ENCODE measurements around the gene CCSER1.
"Not testable (repeated sequence)": the region's sequence is repeated elsewhere in the genome, so short reads cannot be mapped to it uniquely, and the experiment has no call there.

The CCSER1 gene

GRCh38 chr4:90838859-90839258 lies 711.7 kb downstream of the CCSER1 start:
- not testable (repeated sequence) for H3K9me3 Mint-ChIP-seq; ATAC-seq (ENCODE audit: low read depth); H3K27ac Mint-ChIP-seq; H3K4me3 Mint-ChIP-seq; H3K27me3 Mint-ChIP-seq; DNase-seq (ENCODE audit: low spot score in 2 of 2); H3K4me1 Mint-ChIP-seq; H3K36me3 Mint-ChIP-seq

- Mint-ChIP-seq H3K4me1 (no peaks in the 10 kb centered on the region), H3K36me3 (peaks cover 4% of the 10 kb centered on the region), H3K4me3 (no peak overlapping the region), H3K27ac (no peak overlapping the region), H3K27me3 (no peaks in the 10 kb centered on the region), H3K9me3 (no peaks in the 10 kb centered on the region)
- DNase-seq (ENCODE audit: low spot score in 2 of 2) (no peak), ATAC-seq (ENCODE audit: low read depth) (no peak)
Observed at GRCh38 chr4:90840291-90840690, 713.1 kb downstream of the CCSER1 start.

DNA sequence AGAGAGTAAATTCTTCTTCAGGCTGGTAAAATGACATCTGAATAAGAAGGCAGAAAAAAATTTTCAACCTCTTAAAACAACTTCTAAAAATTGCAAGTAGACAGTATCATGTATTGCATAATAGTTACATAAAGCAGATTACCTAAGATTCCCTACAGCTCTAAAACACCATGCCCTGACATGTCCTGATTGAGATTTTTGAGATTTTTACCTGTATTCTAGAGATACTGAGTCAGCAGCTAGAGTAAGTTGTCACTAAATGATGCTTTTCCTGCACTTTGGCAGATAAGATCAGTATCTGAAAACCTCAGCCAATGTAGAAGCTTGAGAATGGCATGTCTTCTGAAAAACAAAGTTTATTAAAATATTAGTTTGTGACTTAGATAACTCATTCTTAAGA lies 713.6 kb downstream of the CCSER1 start:
- H3K27ac Mint-ChIP-seq: no peak overlapping the region
- no peak overlapping the region for H3K4me3 Mint-ChIP-seq
- ATAC-seq (ENCODE audit: low read depth) (no peak), DNase-seq (ENCODE audit: low spot score in 2 of 2) (no peak)
- H3K4me1 Mint-ChIP-seq: no peaks in the 10 kb centered on the region
- no peaks in the 10 kb centered on the region for H3K9me3 Mint-ChIP-seq
- H3K36me3 Mint-ChIP-seq: peaks cover 4% of the 10 kb centered on the region
- H3K27me3 Mint-ChIP-seq: no peaks in the 10 kb centered on the region

- Mint-ChIP-seq H3K36me3 (peaks cover 4% of the 10 kb centered on the region), H3K27me3 (no peaks in the 10 kb centered on the region), H3K4me3 (no peak overlapping the region), H3K27ac (no peak overlapping the region), H3K4me1 (no peaks in the 10 kb centered on the region), H3K9me3 (no peaks in the 10 kb centered on the region)
- DNase-seq (ENCODE audit: low spot score in 2 of 2) (no peak), ATAC-seq (ENCODE audit: low read depth) (no peak)
Observed at GRCh38 chr4:90841676-90842075, 714.5 kb downstream of the CCSER1 start.

- no peak for ATAC-seq (ENCODE audit: low read depth)
- Mint-ChIP-seq H3K27ac (no peak overlapping the region), H3K9me3 (no peaks in the 10 kb centered on the region), H3K27me3 (no peaks in the 10 kb centered on the region), H3K4me1 (no peaks in the 10 kb centered on the region), H3K4me3 (no peak overlapping the region), H3K36me3 (peaks cover 4% of the 10 kb centered on the region)
- no peak for DNase-seq (ENCODE audit: low spot score in 2 of 2)
Observed at GRCh38 chr4:90842960-90843359, 715.8 kb downstream of the CCSER1 start.

DNA sequence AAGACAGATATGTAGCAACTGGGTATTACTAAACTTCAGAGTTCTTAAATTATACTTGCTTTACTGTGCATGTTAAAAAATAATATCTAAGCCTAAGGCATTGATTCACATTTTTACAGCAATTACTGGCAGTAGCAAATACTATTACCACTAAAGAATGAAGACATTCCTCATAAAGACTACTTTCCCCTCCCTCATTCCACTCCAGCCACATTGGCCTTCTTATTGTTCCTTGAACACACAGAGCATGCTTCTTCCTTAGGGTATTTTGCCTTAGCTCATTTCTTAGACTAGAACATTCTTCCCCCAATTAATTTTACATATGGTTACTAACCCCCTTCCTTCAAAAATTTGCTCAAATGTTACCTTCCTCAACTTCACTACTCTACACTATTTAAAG lies 717.0 kb downstream of the CCSER1 start:
- Mint-ChIP-seq H3K4me3 (no peak overlapping the region), H3K4me1 (no peaks in the 10 kb centered on the region), H3K9me3 (no peaks in the 10 kb centered on the region), H3K27ac (no peak overlapping the region), H3K27me3 (no peaks in the 10 kb centered on the region), H3K36me3 (peaks cover 7% of the 10 kb centered on the region)
- DNase-seq (ENCODE audit: low spot score in 2 of 2) (no peak), ATAC-seq (ENCODE audit: low read depth) (no peak)

DNA sequence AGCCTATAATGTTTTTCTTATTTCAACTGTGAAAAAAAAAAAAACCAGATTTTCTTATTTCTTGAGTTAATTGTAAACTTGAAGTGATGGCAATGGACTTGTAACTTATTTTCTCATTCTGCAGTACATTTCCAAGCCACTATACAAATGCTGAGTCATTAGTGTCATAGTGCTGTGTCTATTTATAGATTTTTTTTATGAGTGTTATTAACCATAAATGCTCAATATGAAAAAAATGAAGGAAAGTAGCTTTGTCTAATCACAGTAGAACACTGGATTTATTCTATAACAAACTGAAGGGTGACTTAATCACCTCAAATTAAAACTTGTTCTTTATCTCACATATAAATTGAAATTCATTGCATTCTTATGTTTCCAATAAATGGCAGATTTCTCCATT lies 718.6 kb downstream of the CCSER1 start:
- no peaks in the 10 kb centered on the region for H3K4me1 Mint-ChIP-seq
- no peak for DNase-seq (ENCODE audit: low spot score in 2 of 2)
- ATAC-seq (ENCODE audit: low read depth): no peak
- H3K27ac Mint-ChIP-seq: no peak overlapping the region
- H3K9me3 Mint-ChIP-seq: no peaks in the 10 kb centered on the region
- no peaks in the 10 kb centered on the region for H3K27me3 Mint-ChIP-seq
- no peak overlapping the region for H3K4me3 Mint-ChIP-seq
- peaks cover 12% of the 10 kb centered on the region for H3K36me3 Mint-ChIP-seq

GRCh38 chr4:90852237-90852636 lies 725.0 kb downstream of the CCSER1 start:
- no peak for DNase-seq (ENCODE audit: low spot score in 2 of 2)
- Mint-ChIP-seq H3K36me3 (peaks cover 12% of the 10 kb centered on the region), H3K27me3 (no peaks in the 10 kb centered on the region), H3K4me1 (no peaks in the 10 kb centered on the region), H3K4me3 (no peak overlapping the region), H3K9me3 (peaks cover 2% of the 10 kb centered on the region), H3K27ac (no peak overlapping the region)
- ATAC-seq (ENCODE audit: low read depth): no peak

DNA sequence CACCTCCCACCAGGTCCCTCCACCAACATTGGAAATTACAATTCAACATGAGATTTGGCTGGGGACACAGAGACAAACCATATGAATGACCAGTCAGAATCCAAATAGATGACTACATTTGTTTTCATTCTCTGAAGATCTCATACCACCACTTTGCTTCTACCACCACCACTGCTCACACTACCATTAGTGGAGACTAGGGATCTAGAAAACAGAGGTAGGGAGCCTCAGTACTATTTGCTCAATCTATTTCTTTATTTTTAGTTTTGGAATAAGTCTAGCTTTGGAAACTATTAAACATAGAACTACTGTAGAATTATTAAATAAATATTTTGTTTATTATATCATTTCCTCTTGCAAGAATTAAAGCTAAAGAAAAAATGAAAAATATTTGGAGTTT lies 727.9 kb downstream of the CCSER1 start:
- Mint-ChIP-seq H3K4me3 (no peak overlapping the region), H3K9me3 (peaks cover 2% of the 10 kb centered on the region), H3K4me1 (no peaks in the 10 kb centered on the region), H3K27ac (no peak overlapping the region), H3K36me3 (peaks cover 7% of the 10 kb centered on the region), H3K27me3 (no peaks in the 10 kb centered on the region)
- no peak for ATAC-seq (ENCODE audit: low read depth)
- DNase-seq (ENCODE audit: low spot score in 2 of 2): no peak

- Mint-ChIP-seq H3K4me1 (no peaks in the 10 kb centered on the region), H3K27me3 (no peaks in the 10 kb centered on the region), H3K36me3 (peaks cover 2% of the 10 kb centered on the region), H3K4me3 (no peak overlapping the region), H3K9me3 (peaks cover 2% of the 10 kb centered on the region), H3K27ac (no peak overlapping the region)
- DNase-seq (ENCODE audit: low spot score in 2 of 2): no peak
- ATAC-seq (ENCODE audit: low read depth): no peak
Observed at GRCh38 chr4:90857081-90857820, 730.1 kb downstream of the CCSER1 start.

GRCh38 chr4:90875791-90876190 lies 748.6 kb downstream of the CCSER1 start:
- Mint-ChIP-seq H3K27ac (no peak overlapping the region), H3K27me3 (no peaks in the 10 kb centered on the region), H3K9me3 (peaks cover 9% of the 10 kb centered on the region)

DNA sequence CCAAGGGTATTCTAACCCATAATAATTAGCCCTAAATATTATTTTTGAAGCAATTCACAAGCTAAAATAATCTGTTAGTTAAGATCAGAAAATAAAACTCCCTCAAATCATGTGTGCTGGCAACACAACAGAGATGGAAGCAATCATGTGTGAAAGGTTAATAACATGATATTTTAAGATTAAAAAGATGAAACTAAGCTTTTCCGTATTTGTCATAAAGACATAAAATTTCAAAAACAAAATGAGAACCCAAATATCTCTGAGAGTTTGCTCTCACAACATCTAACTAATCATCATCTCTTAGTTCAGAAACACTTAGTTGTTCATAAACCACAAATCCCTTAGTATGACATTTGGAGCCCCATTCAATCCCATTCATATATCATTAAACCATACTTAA lies 749.1 kb downstream of the CCSER1 start:
- peaks cover 9% of the 10 kb centered on the region for H3K9me3 Mint-ChIP-seq
- H3K4me1 Mint-ChIP-seq: peaks cover 2% of the 10 kb centered on the region
- no peak for ATAC-seq (ENCODE audit: low read depth)
- no peak for DNase-seq (ENCODE audit: low spot score in 2 of 2)
- H3K36me3 Mint-ChIP-seq: peaks cover 8% of the 10 kb centered on the region
- H3K4me3 Mint-ChIP-seq: no peak overlapping the region
- no peaks in the 10 kb centered on the region for H3K27me3 Mint-ChIP-seq
- H3K27ac Mint-ChIP-seq: no peak overlapping the region

More at GRCh38 chr4:90875791-90876190, 748.6 kb downstream of the CCSER1 start:
- Mint-ChIP-seq H3K4me1 (peaks cover 2% of the 10 kb centered on the region), H3K36me3 (peaks cover 8% of the 10 kb centered on the region), H3K4me3 (no peak overlapping the region)
- no peak for DNase-seq (ENCODE audit: low spot score in 2 of 2)
- ATAC-seq (ENCODE audit: low read depth): no peak

DNA sequence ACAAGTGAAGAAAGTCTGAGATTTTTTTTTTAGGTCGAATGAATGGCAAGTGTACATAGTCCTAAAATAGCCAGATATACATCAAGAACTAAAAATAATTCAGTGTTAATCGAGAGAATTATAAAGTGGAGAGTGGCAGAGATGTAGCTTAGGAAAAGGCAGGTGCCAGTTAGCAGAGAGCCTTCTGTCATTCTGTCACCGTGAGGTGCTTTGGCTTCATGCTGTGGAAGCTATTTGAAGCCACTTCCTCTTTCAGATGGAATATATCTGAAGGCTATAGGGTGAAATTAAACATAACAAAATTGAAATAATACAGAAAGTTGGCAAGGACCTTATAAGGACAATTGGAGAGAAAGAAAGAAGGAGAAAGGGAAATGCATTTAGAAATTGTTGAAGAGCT lies 756.3 kb downstream of the CCSER1 start:
- DNase-seq (ENCODE audit: low spot score in 2 of 2) (no peak), ATAC-seq (ENCODE audit: low read depth) (no peak)
- Mint-ChIP-seq H3K4me3 (no peak overlapping the region), H3K9me3 (peaks cover 4% of the 10 kb centered on the region), H3K36me3 (peaks cover 5% of the 10 kb centered on the region), H3K27me3 (no peaks in the 10 kb centered on the region), H3K4me1 (peaks cover 2% of the 10 kb centered on the region), H3K27ac (no peak overlapping the region)

DNA sequence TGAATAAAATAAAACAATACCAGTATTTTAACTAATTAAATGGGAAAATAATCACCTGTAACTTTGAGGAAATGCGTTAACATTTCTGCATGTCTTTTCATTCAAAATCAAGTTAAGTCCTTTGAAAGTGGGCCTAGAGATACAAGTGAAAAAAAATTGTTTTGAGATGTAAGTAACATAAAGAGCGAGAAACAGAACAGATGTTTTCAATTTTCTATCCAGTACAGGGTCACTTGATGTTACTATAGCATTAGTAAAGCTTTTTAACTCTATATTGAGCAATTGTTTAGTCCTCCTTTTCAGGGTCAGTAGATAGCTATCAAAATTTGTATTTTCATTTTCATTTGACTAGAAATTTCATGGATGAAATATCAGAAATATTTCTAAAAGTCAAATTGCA lies 761.4 kb downstream of the CCSER1 start:
- H3K4me1 Mint-ChIP-seq: no peaks in the 10 kb centered on the region
- no peak overlapping the region for H3K27ac Mint-ChIP-seq
- peaks cover 2% of the 10 kb centered on the region for H3K9me3 Mint-ChIP-seq
- H3K27me3 Mint-ChIP-seq: no peaks in the 10 kb centered on the region
- no peak for DNase-seq (ENCODE audit: low spot score in 2 of 2)
- H3K36me3 Mint-ChIP-seq: peaks cover 1% of the 10 kb centered on the region
- ATAC-seq (ENCODE audit: low read depth): no peak
- no peak overlapping the region for H3K4me3 Mint-ChIP-seq

DNA sequence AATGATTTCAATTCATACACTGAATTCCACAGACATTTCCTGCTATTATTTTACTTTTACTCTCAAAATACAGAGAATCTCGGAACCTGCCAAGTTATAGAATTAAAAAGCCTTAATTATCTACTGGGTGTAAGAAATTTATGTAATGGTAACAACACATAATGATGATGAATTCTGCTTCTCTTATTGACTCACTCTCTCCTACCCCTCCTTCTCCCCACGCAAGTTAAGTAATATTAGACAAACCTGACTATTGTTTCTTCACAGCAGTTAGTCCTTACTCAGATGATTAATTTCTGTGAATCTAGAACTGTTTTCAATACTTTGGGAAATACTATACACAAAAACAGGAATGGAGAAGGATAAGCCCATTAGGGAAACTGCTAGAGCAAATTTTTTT lies 762.0 kb downstream of the CCSER1 start:
- Mint-ChIP-seq H3K9me3 (peaks cover 2% of the 10 kb centered on the region), H3K36me3 (peaks cover 1% of the 10 kb centered on the region), H3K27ac (no peak overlapping the region), H3K27me3 (no peaks in the 10 kb centered on the region), H3K4me3 (no peak overlapping the region), H3K4me1 (no peaks in the 10 kb centered on the region)
- DNase-seq (ENCODE audit: low spot score in 2 of 2): no peak
- no peak for ATAC-seq (ENCODE audit: low read depth)
